ENCODE measurements around the gene ZIM2. TPM values are rescaled to one million over a fixed set of nuclear protein-coding genes. Genes with fewer than 3 reads are reported as not detected.

Gene ZIM2
- total and polyA plus RNA-seq, 4 donors: 0.08 to 1.6 (median 0.12) TPM; not detected in 1

GRCh38 chr19:56874530-56874929, 34.0 kb upstream of the ZIM2 start:
- Histone ChIP-seq H3K9me3 (ENCODE audit: control insufficient read depth in 4 of 4, insufficient read depth in 3 of 4, low read length in 3 of 4) (peaks cover 0 to 36% (median 3%) of the 10 kb centered on the region in 4 donors), H3K9ac (ENCODE audit: insufficient read depth in 1 of 2, low read length in 2 of 2) (no peak overlapping the region), H3K27me3 (ENCODE audit: control insufficient read depth in 3 of 3, insufficient read depth in 3 of 3, low read length in 2 of 3) (no peaks in the 10 kb centered on the region), H3K36me3 (ENCODE audit: control insufficient read depth in 4 of 4, insufficient read depth in 4 of 4, low read length in 4 of 4) (no peaks in the 10 kb centered on the region), H3K27ac (ENCODE audit: low read depth in 1 of 2, low read length in 1 of 2) (no peak overlapping the region), H3K4me1 (ENCODE audit: control insufficient read depth in 5 of 5, insufficient read depth in 5 of 5, low read length in 5 of 5) (no peaks in the 10 kb centered on the region), H3K4me3 (no peak overlapping the region)
- DNase-seq: no peak
- TF ChIP-seq, protein P1, sequence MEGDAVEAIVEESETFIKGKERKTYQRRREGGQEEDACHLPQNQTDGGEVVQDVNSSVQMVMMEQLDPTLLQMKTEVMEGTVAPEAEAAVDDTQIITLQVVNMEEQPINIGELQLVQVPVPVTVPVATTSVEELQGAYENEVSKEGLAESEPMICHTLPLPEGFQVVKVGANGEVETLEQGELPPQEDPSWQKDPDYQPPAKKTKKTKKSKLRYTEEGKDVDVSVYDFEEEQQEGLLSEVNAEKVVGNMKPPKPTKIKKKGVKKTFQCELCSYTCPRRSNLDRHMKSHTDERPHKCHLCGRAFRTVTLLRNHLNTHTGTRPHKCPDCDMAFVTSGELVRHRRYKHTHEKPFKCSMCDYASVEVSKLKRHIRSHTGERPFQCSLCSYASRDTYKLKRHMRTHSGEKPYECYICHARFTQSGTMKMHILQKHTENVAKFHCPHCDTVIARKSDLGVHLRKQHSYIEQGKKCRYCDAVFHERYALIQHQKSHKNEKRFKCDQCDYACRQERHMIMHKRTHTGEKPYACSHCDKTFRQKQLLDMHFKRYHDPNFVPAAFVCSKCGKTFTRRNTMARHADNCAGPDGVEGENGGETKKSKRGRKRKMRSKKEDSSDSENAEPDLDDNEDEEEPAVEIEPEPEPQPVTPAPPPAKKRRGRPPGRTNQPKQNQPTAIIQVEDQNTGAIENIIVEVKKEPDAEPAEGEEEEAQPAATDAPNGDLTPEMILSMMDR (IDR thresholded peaks at IDR 0.05; ENCODE audit: control extremely low read depth, extremely low read depth): no peak
- no peak for ATAC-seq (ENCODE audit: insufficient read depth, low FRiP score)
- 90 to 91% methylated on average over 4 of the region's 4 CpGs for WGBS, 2 donors

- no peak for DNase-seq
- ATAC-seq (ENCODE audit: insufficient read depth, low FRiP score): no peak
- TF ChIP-seq, protein P1 (IDR thresholded peaks at IDR 0.05; ENCODE audit: control extremely low read depth, extremely low read depth): no peak
- no peaks in the 10 kb centered on the region for H3K36me3 ChIP-seq (ENCODE audit: control insufficient read depth in 4 of 4, insufficient read depth in 4 of 4, low read length in 4 of 4)
- H3K4me1 ChIP-seq (ENCODE audit: control insufficient read depth in 5 of 5, insufficient read depth in 5 of 5, low read length in 5 of 5): no peaks in the 10 kb centered on the region
- H3K27me3 ChIP-seq (ENCODE audit: control insufficient read depth in 3 of 3, insufficient read depth in 3 of 3, low read length in 2 of 3): no peaks in the 10 kb centered on the region
- no peak overlapping the region for H3K4me3 ChIP-seq
- 80 to 85% methylated on average over 5 of the region's 5 CpGs for WGBS, 2 donors
- H3K27ac ChIP-seq (ENCODE audit: low read depth in 1 of 2, low read length in 1 of 2): no peak overlapping the region
- no peak overlapping the region for H3K9ac ChIP-seq (ENCODE audit: insufficient read depth in 1 of 2, low read length in 2 of 2)
- peaks cover 0 to 41% (median 3%) of the 10 kb centered on the region in 4 donors for H3K9me3 ChIP-seq (ENCODE audit: control insufficient read depth in 4 of 4, insufficient read depth in 3 of 4, low read length in 3 of 4)
These were observed 33.0 kb upstream of the ZIM2 start for GRCh38 chr19:56873493-56873892.

GRCh38 chr19:56869886-56870285, 29.4 kb upstream of the ZIM2 start:
- Histone ChIP-seq H3K27ac (ENCODE audit: low read depth in 1 of 2, low read length in 1 of 2) (no peak overlapping the region), H3K36me3 (ENCODE audit: control insufficient read depth in 4 of 4, insufficient read depth in 4 of 4, low read length in 4 of 4) (no peaks in the 10 kb centered on the region), H3K4me1 (ENCODE audit: control insufficient read depth in 5 of 5, insufficient read depth in 5 of 5, low read length in 5 of 5) (peaks cover 0 to 2% (median 0%) of the 10 kb centered on the region in 5 donors), H3K4me3 (no peak overlapping the region), H3K27me3 (ENCODE audit: control insufficient read depth in 3 of 3, insufficient read depth in 3 of 3, low read length in 2 of 3) (no peaks in the 10 kb centered on the region), H3K9me3 (ENCODE audit: control insufficient read depth in 4 of 4, insufficient read depth in 3 of 4, low read length in 3 of 4) (peaks cover 0 to 22% (median 3%) of the 10 kb centered on the region in 4 donors), H3K9ac (ENCODE audit: insufficient read depth in 1 of 2, low read length in 2 of 2) (no peak overlapping the region)
- DNase-seq (no peak), ATAC-seq (ENCODE audit: insufficient read depth, low FRiP score) (no peak)
- 80 to 84% methylated on average over 8 of the region's 8 CpGs for WGBS, 2 donors
- TF ChIP-seq, protein P1 (IDR thresholded peaks at IDR 0.05; ENCODE audit: control extremely low read depth, extremely low read depth): no peak

DNA sequence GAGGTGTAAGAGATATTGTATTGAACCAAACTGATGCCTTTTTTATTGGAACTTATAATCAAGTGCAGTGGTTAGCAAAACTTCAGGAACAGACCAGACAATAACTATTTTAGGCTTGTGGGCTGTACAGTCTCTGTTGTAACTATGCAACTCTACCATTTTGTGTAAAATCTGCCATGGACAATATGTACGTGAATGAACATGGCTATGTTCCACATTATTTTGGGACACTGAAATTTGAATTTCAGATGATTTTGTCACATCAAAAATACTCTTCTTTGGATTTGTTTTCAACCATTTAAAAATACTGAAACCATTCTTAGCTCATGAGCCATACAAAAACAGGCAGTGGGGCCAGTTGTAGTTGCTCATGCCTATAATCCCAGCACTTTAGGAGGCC, 27.9 kb upstream of the ZIM2 start:
- peaks cover 0 to 2% (median 0%) of the 10 kb centered on the region in 5 donors for H3K4me1 ChIP-seq (ENCODE audit: control insufficient read depth in 5 of 5, insufficient read depth in 5 of 5, low read length in 5 of 5)
- no peak overlapping the region for H3K27ac ChIP-seq (ENCODE audit: low read depth in 1 of 2, low read length in 1 of 2)
- no peak for DNase-seq
- H3K4me3 ChIP-seq: no peak overlapping the region
- H3K9me3 ChIP-seq (ENCODE audit: control insufficient read depth in 4 of 4, insufficient read depth in 3 of 4, low read length in 3 of 4): peaks cover 0 to 23% (median 0%) of the 10 kb centered on the region in 4 donors
- no peak for ATAC-seq (ENCODE audit: insufficient read depth, low FRiP score)
- no peak overlapping the region for H3K9ac ChIP-seq (ENCODE audit: insufficient read depth in 1 of 2, low read length in 2 of 2)
- 98% methylated on average over 1 of the region's 1 CpG for WGBS, 2 donors
- TF ChIP-seq, protein P1 (IDR thresholded peaks at IDR 0.05; ENCODE audit: control extremely low read depth, extremely low read depth): no peak
- H3K36me3 ChIP-seq (ENCODE audit: control insufficient read depth in 4 of 4, insufficient read depth in 4 of 4, low read length in 4 of 4): no peaks in the 10 kb centered on the region
- H3K27me3 ChIP-seq (ENCODE audit: control insufficient read depth in 3 of 3, insufficient read depth in 3 of 3, low read length in 2 of 3): no peaks in the 10 kb centered on the region
